ENCODE results near the gene FAM25G.

Gene FAM25G

GRCh38 chr10:47445720-47446119, 45.8 kb downstream of the FAM25G start:
- DNase-seq: no peak

- DNase-seq: no peak
Observed at GRCh38 chr10:47444047-47444446, 47.5 kb downstream of the FAM25G start.

GRCh38 chr10:47443145-47443544, 48.4 kb downstream of the FAM25G start:
- no peak for DNase-seq

GRCh38 chr10:47442351-47442750, 49.1 kb downstream of the FAM25G start:
- no peak for DNase-seq

DNA sequence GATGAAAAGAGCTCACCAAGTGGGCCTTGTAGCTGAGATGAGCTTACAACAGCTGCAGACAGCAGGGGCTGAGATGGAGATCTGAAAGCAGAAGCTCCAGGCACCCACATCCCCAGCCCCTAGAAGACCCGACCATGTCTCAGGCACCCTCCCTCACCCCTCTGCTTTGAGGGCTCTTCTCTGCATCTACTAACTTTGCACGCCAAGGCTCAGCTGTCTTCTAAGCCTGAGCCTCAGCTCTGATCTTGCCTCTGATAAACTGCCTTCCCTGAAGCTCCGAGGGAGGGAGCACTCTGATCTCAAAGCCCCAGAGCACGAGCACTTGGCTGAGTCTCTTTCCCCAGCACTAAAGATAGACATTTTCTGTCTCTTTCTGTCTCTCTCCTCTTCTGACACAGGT, 49.6 kb downstream of the FAM25G start:
- DNase-seq: no peak

- no peak for DNase-seq
Observed at GRCh38 chr10:47440207-47440606, 51.3 kb downstream of the FAM25G start.

- DNase-seq: no peak
Observed at GRCh38 chr10:47438857-47439474, 52.5 kb downstream of the FAM25G start.

All from CD4-positive, alpha-beta T cell treated with Interferon alpha-2 for 1 hour (primary cell).